Hepatocyte (in vitro differentiated cells): Measurements from ENCODE around the gene CRB1. TPM values are rescaled to one million over a fixed set of nuclear protein-coding genes. Genes with fewer than 3 reads are reported as not detected.

Experiments
- DNase-seq: peaks from one replicate; pipeline ENCODE4 v3.0.0-alpha.2; 2016; ENCODE audit warnings: low spot score
- H2AFZ ChIP-seq: fragments of 200-600 bp; sonication (generic); 2 replicates; pipeline ENCODE4 v1.6.0; 2016; ENCODE audit warnings: antibody characterized with exemption, mild to moderate bottlenecking
- H3K27ac ChIP-seq: fragments of 200-600 bp; sonication (generic); 2 replicates; pipeline ENCODE4 v1.5.1; 2016; ENCODE audit warnings: mild to moderate bottlenecking
- H3K27me3 ChIP-seq: fragments of 200-600 bp; sonication (generic); 2 replicates; pipeline ENCODE4 v1.6.1; 2016
- H3K36me3 ChIP-seq: fragments of 200-600 bp; sonication (generic); replicated peaks from 2 replicates; pipeline ENCODE4 v1.5.1; 2016; ENCODE audit warnings: low read depth; ENCODE audit not compliant: insufficient read depth
- H3K4me1 ChIP-seq: fragments of 200-600 bp; sonication (generic); 2 replicates; pipeline ENCODE4 v1.5.1; 2016; ENCODE audit warnings: mild to moderate bottlenecking, moderate library complexity; ENCODE audit not compliant: insufficient read depth
- H3K4me2 ChIP-seq: fragments of 200-600 bp; sonication (generic); 2 replicates; pipeline ENCODE4 v1.6.0; 2016
- H3K4me3 ChIP-seq: fragments of 200-600 bp; sonication (generic); 2 replicates; pipeline ENCODE4 v1.5.1; 2016; ENCODE audit warnings: mild to moderate bottlenecking
- H3K79me2 ChIP-seq: fragments of 200-600 bp; sonication (generic); 2 replicates; pipeline ENCODE4 v1.6.0; 2017; ENCODE audit warnings: mild to moderate bottlenecking
- H3K9me2 ChIP-seq: fragments of 200-600 bp; sonication (generic); replicated peaks from 2 replicates; pipeline ENCODE4 v1.6.0; 2017; ENCODE audit warnings: mild to moderate bottlenecking; ENCODE audit not compliant: insufficient read depth
- H3K9me3 ChIP-seq: fragments of 200-600 bp; sonication (generic); 2 replicates; pipeline ENCODE4 v1.5.1; 2016; ENCODE audit warnings: low read depth, mild to moderate bottlenecking
- H4K20me1 ChIP-seq: fragments of 200-600 bp; sonication (generic); 2 replicates; pipeline ENCODE4 v1.6.0; 2016; ENCODE audit warnings: mild to moderate bottlenecking; ENCODE audit not compliant: insufficient read depth, poor library complexity, severe bottlenecking
- EZH2 ChIP-seq: fragments of 200-600 bp; sonication (generic); IDR thresholded peaks from 2 replicates; pipeline ENCODE4 v1.6.1; 2016; ENCODE audit warnings: antibody characterized with exemption, mild to moderate bottlenecking, borderline replicate concordance
- EZH2phosphoT487 ChIP-seq: fragments of 200-600 bp; sonication (generic); IDR thresholded peaks from one replicate; pipeline ENCODE4 v1.6.1; 2018; ENCODE audit warnings: antibody characterized with exemption, mild to moderate bottlenecking, low read depth, moderate library complexity; ENCODE audit not compliant: unreplicated experiment, severe bottlenecking
- WGBS: methylation state at CpG from one replicate; pipeline ENCODE4 v1.1.6; 2016; ENCODE audit warnings: low lambda C conversion rate; ENCODE audit errors: missing lambda C conversion rate; 5-methylcytosine and 5-hydroxymethylcytosine counted together
- polyA plus RNA-seq: library from polyadenylated mRNA; unstranded; fragments of >200 nt; fragmentation: Nextera tagmentation; extraction: Ambion mirVana; gene quantifications from 2 replicates; pipeline ENCODE4 v1.2.1, GENCODE V29; 2016
- total RNA-seq: library from RNA; depleted of rRNA; stranded (reverse); fragments of >200 nt; gene quantifications from 2 replicates; pipeline ENCODE4 v1.2.3, GENCODE V29; 2014
- TF ChIP-seq, protein P1 (sequence below): fragments of 200-600 bp; sonication (generic); IDR thresholded peaks from 2 replicates; pipeline ENCODE4 v1.5.1; 2016; ENCODE audit warnings: antibody characterized with exemption, mild to moderate bottlenecking; ENCODE audit not compliant: poor library complexity

CRB1 gene
- total and polyA plus RNA-seq, 2 experiments from 2014 or later = 0.30 TPM; not detected in 1

DNA sequence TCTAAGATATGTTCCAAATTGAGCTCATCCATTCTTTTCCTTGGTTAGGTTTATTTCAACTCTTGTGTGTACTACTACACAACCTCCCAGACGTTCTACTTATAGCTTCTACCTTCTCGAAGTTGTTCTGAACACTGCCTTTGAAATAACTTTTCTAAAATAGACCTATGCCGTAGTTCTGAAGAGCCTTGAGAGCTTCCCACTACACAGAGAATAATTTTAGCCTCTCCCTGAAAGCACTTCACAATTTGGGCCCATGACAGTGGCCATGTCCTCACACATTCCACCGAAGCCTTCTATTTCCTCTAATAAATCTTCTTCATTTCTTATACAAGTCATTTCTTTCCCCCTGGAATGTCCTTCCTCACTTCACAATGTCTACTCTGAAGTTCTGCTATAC, 62.2 kb downstream of the CRB1 start:
- Histone ChIP-seq H3K79me2 (no peaks in the 10 kb centered on the region), H3K27ac (no peak overlapping the region), H3K4me1 (no peaks in the 10 kb centered on the region), H3K4me3 (no peak overlapping the region), H3K9me3 (no peaks in the 10 kb centered on the region), H4K20me1 (no peaks in the 10 kb centered on the region), H2AFZ (no peak overlapping the region), H3K4me2 (no peak overlapping the region), H3K27me3 (no peaks in the 10 kb centered on the region), H3K36me3 (no peaks in the 10 kb centered on the region), H3K9me2 (no peaks in the 10 kb centered on the region)
- WGBS = 84% methylated on average over 4 of the region's 4 CpGs
- no peak for DNase-seq
- TF ChIP-seq, protein P1, sequence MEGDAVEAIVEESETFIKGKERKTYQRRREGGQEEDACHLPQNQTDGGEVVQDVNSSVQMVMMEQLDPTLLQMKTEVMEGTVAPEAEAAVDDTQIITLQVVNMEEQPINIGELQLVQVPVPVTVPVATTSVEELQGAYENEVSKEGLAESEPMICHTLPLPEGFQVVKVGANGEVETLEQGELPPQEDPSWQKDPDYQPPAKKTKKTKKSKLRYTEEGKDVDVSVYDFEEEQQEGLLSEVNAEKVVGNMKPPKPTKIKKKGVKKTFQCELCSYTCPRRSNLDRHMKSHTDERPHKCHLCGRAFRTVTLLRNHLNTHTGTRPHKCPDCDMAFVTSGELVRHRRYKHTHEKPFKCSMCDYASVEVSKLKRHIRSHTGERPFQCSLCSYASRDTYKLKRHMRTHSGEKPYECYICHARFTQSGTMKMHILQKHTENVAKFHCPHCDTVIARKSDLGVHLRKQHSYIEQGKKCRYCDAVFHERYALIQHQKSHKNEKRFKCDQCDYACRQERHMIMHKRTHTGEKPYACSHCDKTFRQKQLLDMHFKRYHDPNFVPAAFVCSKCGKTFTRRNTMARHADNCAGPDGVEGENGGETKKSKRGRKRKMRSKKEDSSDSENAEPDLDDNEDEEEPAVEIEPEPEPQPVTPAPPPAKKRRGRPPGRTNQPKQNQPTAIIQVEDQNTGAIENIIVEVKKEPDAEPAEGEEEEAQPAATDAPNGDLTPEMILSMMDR = no peak

DNA sequence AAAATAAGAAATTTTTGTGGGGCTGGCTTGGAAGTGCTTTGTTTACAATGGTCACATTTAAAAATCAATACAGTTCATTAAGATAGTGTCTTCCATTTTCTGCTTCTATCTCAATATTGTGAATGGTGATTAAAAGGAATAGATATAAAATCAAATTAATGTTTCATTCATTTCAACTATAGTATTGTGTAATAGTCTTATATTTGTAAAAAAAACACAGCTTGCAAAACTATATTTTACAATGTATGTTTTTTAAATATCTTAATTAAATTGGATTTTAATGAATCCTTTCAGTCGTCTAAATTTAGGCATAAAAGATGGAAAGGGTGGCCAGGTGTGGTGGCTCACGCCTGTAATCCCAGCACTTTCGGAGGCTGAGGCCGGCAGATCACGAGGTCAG, 63.5 kb downstream of the CRB1 start:
- TF ChIP-seq EZH2phosphoT487 = no peak
- no peak for TF ChIP-seq EZH2
- TF ChIP-seq, protein P1 = no peak
- no peaks in the 10 kb centered on the region for H3K79me2 ChIP-seq
- no peak for DNase-seq
- 92% methylated on average over 5 of the region's 5 CpGs for WGBS
- H3K4me1 ChIP-seq = no peaks in the 10 kb centered on the region
- H4K20me1 ChIP-seq = no peaks in the 10 kb centered on the region
- H2AFZ ChIP-seq = no peak overlapping the region
- no peaks in the 10 kb centered on the region for H3K27me3 ChIP-seq
- no peaks in the 10 kb centered on the region for H3K36me3 ChIP-seq
- no peaks in the 10 kb centered on the region for H3K9me2 ChIP-seq
- no peak overlapping the region for H3K4me2 ChIP-seq
- H3K27ac ChIP-seq = no peak overlapping the region
- no peaks in the 10 kb centered on the region for H3K9me3 ChIP-seq
- no peak overlapping the region for H3K4me3 ChIP-seq

DNA sequence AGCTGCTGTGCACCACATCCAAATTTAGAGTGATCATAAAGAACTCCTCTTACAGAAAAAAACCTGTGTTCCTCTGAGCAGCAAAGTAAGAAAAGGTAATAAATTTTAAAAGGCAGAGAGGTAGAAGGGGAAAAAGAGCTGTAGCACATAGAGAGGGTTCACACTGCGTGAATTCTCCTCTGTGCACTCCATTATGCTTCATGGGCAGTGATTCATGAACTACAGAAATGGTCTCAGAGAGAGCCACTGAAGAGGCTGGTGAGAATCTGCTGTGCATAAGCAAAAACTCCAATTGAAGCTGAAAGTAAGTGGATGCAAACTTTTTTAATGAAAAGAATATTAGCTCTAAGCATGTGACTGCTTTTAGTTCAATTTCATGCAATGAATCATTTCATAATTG, 65.0 kb downstream of the CRB1 start:
- Histone ChIP-seq H3K27me3 (no peaks in the 10 kb centered on the region), H3K79me2 (no peaks in the 10 kb centered on the region), H3K4me3 (no peak overlapping the region), H3K27ac (no peak overlapping the region), H3K9me3 (no peaks in the 10 kb centered on the region), H3K9me2 (no peaks in the 10 kb centered on the region), H3K4me1 (no peaks in the 10 kb centered on the region), H2AFZ (no peak overlapping the region), H3K4me2 (no peak overlapping the region), H4K20me1 (no peaks in the 10 kb centered on the region), H3K36me3 (no peaks in the 10 kb centered on the region)
- WGBS = 93% methylated on average over 1 of the region's 1 CpG
- no peak for DNase-seq
- TF ChIP-seq, protein P1 = no peak

DNA sequence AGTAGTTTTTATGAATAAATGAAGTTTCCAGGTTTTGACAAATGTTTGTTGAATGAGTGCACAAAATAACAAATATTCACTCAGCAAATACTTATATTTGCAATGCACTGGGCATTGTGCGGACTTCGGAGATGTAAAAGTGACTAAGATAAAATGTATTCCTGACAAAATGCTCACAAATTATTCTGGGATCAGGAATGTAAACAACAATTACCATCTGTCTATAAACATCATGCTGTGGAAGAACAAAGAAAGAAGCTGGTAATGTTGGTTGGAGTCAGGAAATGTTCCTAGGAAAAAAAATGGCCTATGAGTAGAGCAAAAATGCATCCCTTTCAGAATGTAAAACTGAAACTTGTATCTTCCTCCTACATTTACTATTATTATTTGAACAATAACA, 68.5 kb downstream of the CRB1 start:
- no peaks in the 10 kb centered on the region for H3K36me3 ChIP-seq
- no peak overlapping the region for H3K4me2 ChIP-seq
- TF ChIP-seq, protein P1 = no peak
- no peak for TF ChIP-seq EZH2
- H3K4me3 ChIP-seq = no peak overlapping the region
- H3K27me3 ChIP-seq = no peaks in the 10 kb centered on the region
- H3K4me1 ChIP-seq = no peaks in the 10 kb centered on the region
- H3K9me2 ChIP-seq = no peaks in the 10 kb centered on the region
- no peaks in the 10 kb centered on the region for H3K9me3 ChIP-seq
- no peak overlapping the region for H2AFZ ChIP-seq
- H3K27ac ChIP-seq = no peak overlapping the region
- no peaks in the 10 kb centered on the region for H4K20me1 ChIP-seq
- H3K79me2 ChIP-seq = no peaks in the 10 kb centered on the region
- 83% methylated on average over 2 of the region's 2 CpGs for WGBS
- DNase-seq = no peak
